Effector CD8-positive, alpha-beta T cell (primary cell): ENCODE results near the gene KDM2B.
"Not testable (repeated sequence)": the region's sequence is repeated elsewhere in the genome, so short reads cannot be mapped to it uniquely, and the experiment has no call there.

Experiments
- DNase-seq: peaks from one replicate; lab custom pipeline; 2025; lab: John Stamatoyannopoulos, UW

Gene KDM2B

GRCh38 chr12:121584885-121585284 lies 4.1 kb upstream of the KDM2B start:
- DNase-seq: not testable (repeated sequence)

- not testable (repeated sequence) for DNase-seq
These were observed 2.5 kb upstream of the KDM2B start for GRCh38 chr12:121583334-121583661.

- DNase-seq: no peak
These were observed 1.9 kb upstream of the KDM2B start for GRCh38 chr12:121582583-121583333.

GRCh38 chr12:121581686-121582429 lies 1.0 kb upstream of the KDM2B start:
- DNase-seq: no peak

- peak; percentile 64 for DNase-seq
These were observed 598 bp downstream of the KDM2B start for GRCh38 chr12:121579981-121580868.

GRCh38 chr12:121579190-121579791 lies 1.5 kb downstream of the KDM2B start:
- DNase-seq: peak; percentile 16

- DNase-seq: no peak
These were observed 2.3 kb downstream of the KDM2B start for GRCh38 chr12:121578230-121579189.

GRCh38 chr12:121577443-121578180 lies 3.2 kb downstream of the KDM2B start:
- no peak for DNase-seq

GRCh38 chr12:121576851-121577391 lies 3.9 kb downstream of the KDM2B start:
- no peak for DNase-seq

GRCh38 chr12:121575952-121576625 lies 4.7 kb downstream of the KDM2B start:
- no peak for DNase-seq

GRCh38 chr12:121575051-121575450 lies 5.8 kb downstream of the KDM2B start:
- DNase-seq: no peak

GRCh38 chr12:121574025-121574424 lies 6.8 kb downstream of the KDM2B start:
- no peak for DNase-seq

- no peak for DNase-seq
These were observed 8.9 kb downstream of the KDM2B start for GRCh38 chr12:121571920-121572319.

GRCh38 chr12:121570467-121571283 lies 10.1 kb downstream of the KDM2B start:
- DNase-seq: no peak

GRCh38 chr12:121568971-121569751 lies 11.7 kb downstream of the KDM2B start:
- DNase-seq: no peak

GRCh38 chr12:121568518-121568917 lies 12.3 kb downstream of the KDM2B start:
- no peak for DNase-seq

- no peak for DNase-seq
These were observed 15.7 kb downstream of the KDM2B start for GRCh38 chr12:121565076-121565475.

GRCh38 chr12:121562488-121562887 lies 18.3 kb downstream of the KDM2B start:
- DNase-seq: no peak
